Fibroblast of peridontal ligament (primary cell): ENCODE data around the gene EN2.

ENCODE experiments used
- DNase-seq: peaks from one replicate; pipeline ENCODE4 v3.0.0-alpha.2; 2010; ENCODE audit errors: extremely low read depth

The EN2 gene

DNA sequence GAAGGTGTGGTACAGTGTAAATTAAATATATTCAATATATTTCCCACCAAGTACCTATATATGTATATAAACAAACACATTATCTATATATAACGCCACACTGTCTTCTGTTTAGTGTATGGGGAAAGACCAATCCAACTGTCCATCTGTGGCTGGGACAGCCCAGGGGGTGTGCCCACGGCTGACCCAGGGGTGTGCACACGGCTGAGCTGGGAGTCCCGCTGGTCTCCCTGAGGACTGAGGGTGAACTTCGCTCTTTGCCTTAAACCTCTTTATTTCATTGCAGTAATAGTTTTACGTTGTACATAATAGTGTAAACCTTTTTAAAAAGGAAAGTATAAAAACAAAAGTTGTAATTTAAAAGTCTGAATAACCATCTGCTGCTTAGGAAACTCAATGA lies 6.3 kb downstream of the EN2 start:
- DNase-seq = no peak

GRCh38 chr7:155464948-155465739 lies 7.2 kb downstream of the EN2 start:
- no peak for DNase-seq

DNA sequence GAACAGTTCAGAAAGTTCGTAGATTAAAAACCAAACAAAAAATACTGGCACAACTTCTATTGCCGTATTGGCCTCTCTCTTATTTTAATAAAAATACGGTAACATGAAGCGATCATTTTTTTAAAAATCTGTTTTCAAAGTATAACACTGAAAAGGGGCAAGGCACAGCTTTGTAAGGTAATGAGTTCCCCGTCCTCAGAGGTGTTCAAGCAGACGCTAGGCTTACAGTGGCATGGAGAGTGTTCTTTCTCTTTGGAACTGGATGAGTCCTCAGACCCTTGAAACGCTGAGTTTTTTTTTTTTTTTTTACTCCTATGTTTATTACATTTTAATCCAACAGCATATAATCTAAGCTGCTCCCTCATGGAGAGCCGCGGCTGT lies 7.8 kb downstream of the EN2 start:
- no peak for DNase-seq

GRCh38 chr7:155466142-155466813 lies 8.3 kb downstream of the EN2 start:
- DNase-seq = no peak

GRCh38 chr7:155466814-155467733 lies 9.1 kb downstream of the EN2 start:
- DNase-seq = no peak

DNA sequence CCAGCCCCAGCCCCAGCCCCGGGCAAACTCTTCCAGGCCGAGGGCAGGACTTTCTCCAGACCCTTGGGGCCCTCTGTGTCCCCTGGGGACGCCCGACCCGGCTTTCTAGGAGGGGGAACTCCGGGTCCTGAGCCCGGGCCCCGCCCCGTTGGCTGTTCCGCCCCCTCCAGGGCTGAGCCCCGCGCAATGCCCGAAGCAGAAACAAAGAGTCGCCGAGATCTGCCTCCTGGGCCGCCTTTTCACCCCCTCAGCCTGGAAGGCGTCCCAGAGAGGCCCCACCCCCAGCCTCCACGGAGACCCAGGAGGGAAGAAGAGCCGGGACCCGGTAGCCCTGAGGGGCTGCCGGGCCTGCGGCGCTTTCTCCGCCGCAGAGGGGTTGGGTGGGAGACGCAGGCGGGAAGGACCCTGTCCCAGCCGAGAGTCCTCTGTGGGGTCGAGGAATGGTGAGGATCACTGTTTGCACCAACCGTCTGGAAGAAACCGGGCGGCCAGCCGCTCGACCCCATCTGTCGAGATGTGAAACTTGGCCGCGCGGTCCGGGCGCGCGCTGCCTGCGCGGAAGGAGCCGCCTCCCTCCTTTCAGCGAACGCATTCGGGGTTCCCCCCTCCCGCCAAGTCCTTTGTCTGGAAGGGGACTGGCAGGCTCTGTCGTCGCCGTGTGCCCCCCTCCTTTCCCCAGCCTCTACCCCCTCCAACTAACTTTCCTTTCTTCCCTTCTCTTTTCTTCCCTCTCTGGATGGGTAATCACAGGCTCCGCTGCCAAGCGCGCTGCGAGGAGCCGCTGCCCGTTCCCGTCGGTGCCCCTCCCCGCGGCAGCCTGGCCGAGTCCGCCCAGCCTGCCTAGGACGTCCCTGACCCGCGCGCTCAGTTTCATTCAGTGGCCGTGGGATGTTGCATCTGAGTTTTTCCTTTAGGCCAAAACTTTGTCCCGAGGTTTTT lies 10.2 kb downstream of the EN2 start:
- DNase-seq = no peak

- peak; percentile 5 for DNase-seq
Measured at GRCh38 chr7:155468785-155469148, 10.8 kb downstream of the EN2 start.

DNA sequence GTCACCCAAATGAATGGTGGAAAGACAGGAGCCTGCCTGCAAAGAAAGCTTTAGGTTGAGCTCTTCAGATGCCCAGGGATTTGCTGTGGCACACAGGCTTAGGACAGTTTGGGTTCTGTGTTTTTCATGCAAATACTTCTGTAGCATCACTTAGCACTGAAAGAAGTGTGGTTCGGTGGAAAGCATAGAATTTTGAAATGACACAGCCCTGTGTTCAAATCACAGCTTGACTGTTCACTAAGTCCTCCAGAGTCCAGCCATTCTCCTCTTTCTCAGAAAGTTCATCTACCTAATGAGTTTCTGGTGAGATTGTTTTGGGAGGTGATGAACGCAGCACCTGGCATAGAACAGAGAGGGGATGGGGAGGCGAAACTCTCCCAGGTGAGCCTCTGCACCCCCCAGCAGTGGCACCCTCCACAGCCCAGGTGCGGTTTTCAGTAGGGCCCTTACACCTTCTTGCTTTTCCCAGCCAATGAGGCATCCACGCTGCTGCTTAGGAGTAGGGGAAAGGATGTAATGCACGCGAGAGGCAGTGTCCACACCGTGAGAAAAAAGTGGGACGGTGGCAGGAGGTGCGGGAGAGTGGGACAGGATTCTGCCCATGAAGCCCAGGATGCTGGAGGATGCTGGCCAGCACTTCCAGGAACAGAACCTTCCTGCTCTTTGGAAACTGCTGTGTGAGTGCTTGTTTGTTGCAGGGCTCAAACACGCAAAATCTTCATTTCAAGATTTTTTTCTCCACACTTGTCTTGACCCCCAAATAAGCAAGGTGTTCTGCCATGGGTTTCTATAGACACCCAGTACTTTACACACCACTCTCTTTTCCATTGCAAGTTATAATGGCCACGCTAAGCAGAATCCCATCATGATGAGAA lies 11.6 kb downstream of the EN2 start:
- no peak for DNase-seq

GRCh38 chr7:155470186-155470487 lies 12.2 kb downstream of the EN2 start:
- DNase-seq = no peak

DNA sequence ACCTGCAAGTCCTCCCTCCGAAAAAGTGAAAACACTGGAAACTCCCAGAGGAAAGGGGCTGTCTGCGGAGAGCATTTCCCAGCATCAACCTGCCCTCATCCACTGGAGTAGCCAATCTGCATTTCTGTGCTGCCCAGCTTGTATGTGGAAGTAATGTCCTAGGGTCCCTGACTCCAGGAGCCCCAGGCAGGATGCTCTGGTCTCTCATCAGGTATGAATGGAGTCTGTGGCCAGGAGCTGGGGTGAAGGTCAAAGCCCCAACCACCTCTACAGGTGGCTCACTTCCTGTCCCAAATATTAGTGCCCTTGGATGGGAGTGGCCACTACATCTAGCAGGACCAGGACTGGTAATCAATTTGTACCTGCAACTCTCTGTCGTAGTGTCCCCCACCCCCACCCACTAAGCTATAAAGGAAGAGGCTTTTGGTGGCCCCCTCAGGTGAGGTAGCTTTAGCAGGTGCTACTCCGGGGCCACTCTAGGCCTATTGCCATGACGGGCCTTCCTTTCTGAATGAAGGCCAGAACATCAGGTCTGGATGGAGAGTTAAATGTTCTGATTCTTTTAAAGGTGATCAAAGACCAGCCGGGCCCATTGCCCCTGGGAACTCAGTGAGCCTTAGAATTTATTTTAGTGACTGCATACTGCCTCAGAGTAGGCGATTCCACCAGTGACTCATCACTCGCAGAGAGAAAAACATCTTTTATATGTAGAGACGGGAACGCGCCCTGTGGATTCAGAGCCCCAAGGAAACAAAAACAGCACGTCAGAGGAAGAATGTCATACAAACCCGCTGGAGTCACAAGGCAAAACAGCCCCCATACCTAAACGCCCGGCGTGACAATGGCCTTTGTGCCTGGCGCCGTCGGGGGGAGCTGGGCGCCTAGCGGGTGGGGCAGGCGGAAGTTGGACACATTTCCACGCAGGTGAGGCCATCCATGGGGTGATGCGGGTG lies 13.0 kb downstream of the EN2 start:
- DNase-seq = no peak

- DNase-seq = no peak
Measured at GRCh38 chr7:155471718-155472117, 13.8 kb downstream of the EN2 start.

GRCh38 chr7:155477476-155477875 lies 19.5 kb downstream of the EN2 start:
- no peak for DNase-seq

GRCh38 chr7:155481764-155482163 lies 23.8 kb downstream of the EN2 start:
- no peak for DNase-seq

DNA sequence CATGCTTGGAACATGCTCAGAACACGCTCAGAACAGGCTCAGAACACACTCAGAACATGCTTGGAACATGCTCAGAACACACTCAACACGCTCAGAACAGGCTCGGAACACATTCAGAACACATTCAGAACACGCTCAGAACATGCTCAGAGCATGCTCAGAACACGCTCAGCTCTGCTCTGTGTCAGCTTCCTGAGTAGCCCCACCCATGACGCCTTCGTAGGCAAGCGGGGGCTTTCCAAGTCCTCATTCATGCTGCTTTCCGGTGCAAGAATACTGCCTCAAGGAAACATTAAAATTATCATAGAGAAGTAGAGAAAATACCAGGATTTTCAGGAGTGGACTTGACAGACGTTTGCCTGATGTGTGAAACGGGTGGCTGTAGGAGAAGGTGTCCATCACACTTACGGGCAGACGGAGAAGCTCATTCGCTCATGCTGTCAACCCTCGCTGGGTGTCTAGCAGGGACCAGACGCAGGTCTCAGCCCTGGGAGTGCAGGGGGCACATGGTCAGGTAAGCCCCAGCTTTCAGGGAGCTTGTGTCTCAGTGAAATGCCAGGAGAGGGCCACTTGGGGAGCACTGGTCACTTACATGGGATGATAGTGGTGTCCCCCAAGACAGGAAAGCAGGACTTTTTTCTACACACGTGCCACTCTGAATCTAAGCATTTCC lies 24.7 kb downstream of the EN2 start:
- no peak for DNase-seq

DNA sequence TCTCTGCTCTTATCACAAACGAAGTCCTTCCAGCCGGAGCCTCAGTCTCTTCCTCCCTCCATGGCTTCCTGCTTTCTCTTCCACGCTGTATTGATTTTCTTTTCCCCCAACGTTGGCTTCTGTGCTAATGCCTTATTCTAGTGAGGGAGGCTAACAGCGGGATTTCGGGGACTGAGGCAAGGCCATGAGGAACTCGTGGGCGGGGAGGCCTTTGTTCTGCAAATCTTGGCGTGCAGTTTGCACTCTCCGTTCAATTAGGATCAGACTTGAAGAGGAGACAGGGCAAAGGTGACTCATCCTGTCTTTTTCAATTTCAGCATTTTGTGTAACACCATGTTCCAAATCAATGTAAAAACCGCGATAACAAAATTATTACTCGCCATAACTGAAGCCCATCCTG lies 25.3 kb downstream of the EN2 start:
- DNase-seq = no peak

- no peak for DNase-seq
Measured at GRCh38 chr7:155483868-155484325, 26.0 kb downstream of the EN2 start.

DNA sequence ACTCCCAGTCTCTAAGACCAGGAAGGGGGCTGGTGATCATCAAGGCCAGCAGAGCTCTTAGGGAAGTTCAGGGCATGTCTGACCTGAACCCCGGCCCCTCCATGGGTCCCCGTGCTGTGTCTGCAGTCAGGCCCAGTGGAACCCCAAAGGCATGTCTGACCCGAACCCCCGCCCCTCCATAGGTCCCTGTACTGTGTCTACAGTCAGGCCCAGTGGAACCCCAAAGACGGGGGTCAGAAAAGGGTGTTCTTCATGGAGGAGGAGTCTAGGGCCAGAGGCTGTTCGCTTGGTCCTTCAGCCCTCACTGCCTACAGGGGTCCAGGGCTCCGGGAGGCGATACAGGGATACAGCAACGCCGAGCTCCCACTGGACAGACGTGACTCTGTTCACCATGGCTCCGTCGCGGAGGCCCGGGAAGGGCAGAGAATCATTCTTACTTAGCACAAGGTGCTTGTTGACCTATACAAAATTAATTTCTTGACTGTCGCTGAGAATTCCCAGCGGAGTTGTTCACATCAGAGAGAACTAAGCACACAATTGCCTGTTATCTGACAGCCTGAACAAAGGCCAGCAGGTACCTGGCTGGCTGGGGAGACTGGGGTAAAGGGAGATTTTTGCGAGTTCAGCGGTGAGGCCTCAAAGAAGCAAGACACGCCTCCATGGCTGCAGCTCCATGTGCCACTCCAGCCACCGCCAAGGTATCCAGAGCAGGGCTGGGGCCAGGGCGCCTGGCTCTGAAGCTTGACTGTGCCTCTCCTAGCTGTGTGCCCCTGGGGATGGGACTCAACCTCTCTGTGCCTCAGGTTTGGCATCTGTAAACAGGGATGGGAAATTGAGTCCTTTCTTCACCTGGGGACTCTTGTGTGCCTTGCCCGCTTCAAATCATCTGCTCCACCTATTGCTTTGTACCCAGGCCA lies 26.8 kb downstream of the EN2 start:
- no peak for DNase-seq
